RWPE2 (cell line): ENCODE measurements around the gene SEPTIN5.

Source experiments
- ATAC-seq: fragments of 200-7000 bp; cut with Tn5 transposase; 3 replicates; pipeline ENCODE4 v1.9.1; 2021; ENCODE audit warnings: low read depth
- DNase-seq: peaks from one replicate; pipeline ENCODE4 v3.0.0-alpha.2; 2020; ENCODE audit warnings: low spot score
- H3K27ac ChIP-seq: fragments of 450-650 bp; 2 replicates; pipeline ENCODE4 v1.5.1; 2017; ENCODE audit warnings: mild to moderate bottlenecking; ENCODE audit not compliant: poor library complexity, severe bottlenecking
- H3K27me3 ChIP-seq: fragments of 250-450 bp; sonication (Bioruptor Pico); 2 replicates; pipeline ENCODE4 v1.5.1; 2021; ENCODE audit warnings: mild to moderate bottlenecking, moderate library complexity; ENCODE audit not compliant: insufficient read depth, poor library complexity, severe bottlenecking
- H3K36me3 ChIP-seq: fragments of 250-450 bp; sonication (Bioruptor Pico); 2 replicates; pipeline ENCODE4 v1.5.1; 2020; ENCODE audit warnings: low read depth, mild to moderate bottlenecking, moderate library complexity
- H3K4me1 ChIP-seq: fragments of 250-450 bp; sonication (Bioruptor Pico); 2 replicates; pipeline ENCODE4 v1.5.1; 2021; ENCODE audit warnings: mild to moderate bottlenecking, moderate library complexity; ENCODE audit not compliant: insufficient read depth, poor library complexity, severe bottlenecking
- H3K4me3 ChIP-seq: fragments of 250-450 bp; sonication (Bioruptor Pico); 2 replicates; pipeline ENCODE4 v1.5.1; 2021; ENCODE audit warnings: mild to moderate bottlenecking, moderate library complexity; ENCODE audit not compliant: severe bottlenecking
- H3K9me3 ChIP-seq: fragments of 250-450 bp; sonication (Bioruptor Pico); 2 replicates; pipeline ENCODE4 v1.5.1; 2021; ENCODE audit warnings: mild to moderate bottlenecking, moderate library complexity; ENCODE audit not compliant: severe bottlenecking
- TF ChIP-seq, protein P1 (sequence below): fragments of 450-650 bp; IDR thresholded peaks from one replicate; pipeline ENCODE4 v1.5.1; 2017; ENCODE audit warnings: mild to moderate bottlenecking, moderate library complexity; ENCODE audit not compliant: poor library complexity, severe bottlenecking

SEPTIN5 gene

DNA sequence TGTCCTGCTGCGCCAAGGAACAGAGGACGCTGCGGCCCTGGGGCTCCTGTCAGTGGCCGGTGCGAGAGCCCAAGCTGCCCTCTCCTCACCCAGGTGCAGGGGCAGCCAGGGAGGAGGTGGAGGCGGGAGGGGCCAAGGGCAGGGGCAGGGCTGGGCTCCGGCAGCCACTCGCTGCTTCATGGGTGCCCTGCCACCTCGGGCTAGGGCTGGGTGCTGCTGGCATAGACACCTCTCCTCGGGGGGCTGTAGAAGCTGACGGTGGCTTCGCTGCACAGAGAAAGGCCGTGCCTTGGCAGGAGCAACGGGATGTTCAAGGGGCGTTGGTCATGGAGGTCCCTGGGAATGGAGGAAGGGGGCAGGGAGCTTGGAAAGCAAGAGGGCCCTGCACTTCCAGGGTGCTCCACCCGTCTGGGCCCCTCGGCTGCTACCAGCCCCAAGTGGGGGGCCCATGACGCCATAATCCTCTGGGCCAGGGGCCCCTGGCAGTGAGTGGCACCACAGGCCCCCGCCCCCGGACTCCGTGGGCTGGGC lies 44.7 kb downstream of the SEPTIN5 start:
- Histone ChIP-seq H3K27me3 (peaks cover 35% of the 10 kb centered on the region), H3K4me3 (no peak overlapping the region), H3K4me1 (no peaks in the 10 kb centered on the region), H3K36me3 (no peaks in the 10 kb centered on the region), H3K9me3 (no peaks in the 10 kb centered on the region), H3K27ac (no peak overlapping the region)
- no peak for ATAC-seq
- TF ChIP-seq, protein P1, sequence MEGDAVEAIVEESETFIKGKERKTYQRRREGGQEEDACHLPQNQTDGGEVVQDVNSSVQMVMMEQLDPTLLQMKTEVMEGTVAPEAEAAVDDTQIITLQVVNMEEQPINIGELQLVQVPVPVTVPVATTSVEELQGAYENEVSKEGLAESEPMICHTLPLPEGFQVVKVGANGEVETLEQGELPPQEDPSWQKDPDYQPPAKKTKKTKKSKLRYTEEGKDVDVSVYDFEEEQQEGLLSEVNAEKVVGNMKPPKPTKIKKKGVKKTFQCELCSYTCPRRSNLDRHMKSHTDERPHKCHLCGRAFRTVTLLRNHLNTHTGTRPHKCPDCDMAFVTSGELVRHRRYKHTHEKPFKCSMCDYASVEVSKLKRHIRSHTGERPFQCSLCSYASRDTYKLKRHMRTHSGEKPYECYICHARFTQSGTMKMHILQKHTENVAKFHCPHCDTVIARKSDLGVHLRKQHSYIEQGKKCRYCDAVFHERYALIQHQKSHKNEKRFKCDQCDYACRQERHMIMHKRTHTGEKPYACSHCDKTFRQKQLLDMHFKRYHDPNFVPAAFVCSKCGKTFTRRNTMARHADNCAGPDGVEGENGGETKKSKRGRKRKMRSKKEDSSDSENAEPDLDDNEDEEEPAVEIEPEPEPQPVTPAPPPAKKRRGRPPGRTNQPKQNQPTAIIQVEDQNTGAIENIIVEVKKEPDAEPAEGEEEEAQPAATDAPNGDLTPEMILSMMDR = no peak
- no peak for DNase-seq

DNA sequence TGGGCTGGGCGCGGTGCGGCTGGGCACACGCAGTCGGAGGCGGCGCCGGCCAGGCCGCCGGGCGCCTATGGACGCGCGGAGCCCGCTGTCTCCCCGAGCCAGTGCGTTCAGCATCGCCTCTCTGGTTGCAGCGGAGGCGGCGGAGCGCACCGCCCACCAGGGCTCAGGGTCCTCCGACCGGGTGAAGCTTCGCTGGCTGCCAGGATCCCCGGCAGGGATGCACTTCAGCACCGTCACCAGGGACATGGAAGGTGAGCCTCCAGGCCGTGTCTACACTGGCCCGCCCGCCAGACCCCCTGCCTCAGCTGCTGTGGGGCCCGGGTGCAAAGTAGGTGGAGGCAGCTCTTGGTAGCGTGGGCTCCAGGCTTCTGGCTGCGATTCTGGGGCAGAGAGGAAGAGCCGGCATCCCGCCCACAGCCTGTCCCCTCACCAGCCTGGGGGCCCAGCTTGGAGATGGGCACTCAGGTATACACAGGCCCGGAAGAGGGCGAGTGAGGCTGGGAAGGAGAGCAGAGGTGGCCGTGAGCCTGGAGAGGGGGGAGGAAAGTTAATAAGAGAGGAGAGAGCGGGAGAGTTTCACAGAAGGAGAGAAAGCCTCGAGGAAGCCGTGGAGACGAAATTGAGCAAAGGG lies 45.2 kb downstream of the SEPTIN5 start:
- H3K27ac ChIP-seq = no peak overlapping the region
- ATAC-seq (no peak), DNase-seq (no peak)
- TF ChIP-seq, protein P1 = no peak
- H3K27me3 ChIP-seq = peaks cover 35% of the 10 kb centered on the region
- H3K4me3 ChIP-seq = no peak overlapping the region
- no peaks in the 10 kb centered on the region for H3K9me3 ChIP-seq
- H3K4me1 ChIP-seq = no peaks in the 10 kb centered on the region
- no peaks in the 10 kb centered on the region for H3K36me3 ChIP-seq

DNA sequence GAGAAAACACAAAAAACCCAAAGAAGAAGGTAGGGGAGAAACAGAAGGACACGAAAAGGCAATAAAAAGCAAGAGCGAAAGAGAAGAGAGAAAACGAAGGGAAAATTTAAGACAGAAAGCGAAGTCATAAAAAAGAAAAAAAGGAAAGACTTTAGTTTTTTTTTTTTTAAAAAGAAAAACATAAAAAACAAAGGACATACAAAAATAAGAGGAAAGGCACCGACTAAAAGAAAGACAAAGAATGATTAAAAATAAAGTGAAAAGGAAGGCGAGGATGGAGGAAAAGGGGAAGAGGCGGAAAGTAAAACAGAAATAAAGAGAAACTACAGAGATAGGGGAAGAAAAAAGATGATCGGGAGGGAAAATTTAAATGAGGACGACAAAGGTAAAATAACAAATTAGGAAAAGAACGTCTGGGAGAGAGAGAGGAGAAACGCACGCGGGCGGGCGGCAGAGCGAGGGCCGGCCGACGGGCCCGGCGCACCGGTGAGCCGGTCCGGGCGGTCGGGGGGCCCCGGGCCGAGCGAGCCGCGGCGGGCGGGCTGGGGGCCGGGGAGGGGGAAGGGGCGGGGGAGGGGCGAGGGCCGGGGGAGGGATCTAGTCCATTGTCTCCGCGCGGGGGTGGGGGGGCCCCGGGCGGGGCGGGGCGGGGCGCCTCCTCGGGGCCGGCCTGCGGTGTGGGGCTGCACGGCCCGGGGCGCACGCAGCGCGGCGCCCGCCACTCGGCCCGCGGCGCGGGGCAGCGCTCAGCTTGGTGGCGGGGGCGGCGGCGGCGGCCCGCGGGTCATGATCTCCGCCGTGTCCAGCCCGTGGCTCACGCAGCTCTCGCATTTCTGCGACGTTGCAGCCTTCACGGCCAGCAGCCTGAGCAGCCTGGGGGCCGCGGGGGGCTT lies 46.0 kb downstream of the SEPTIN5 start, which contains the start of gene TBX1:
TBX1 (plus strand) TSS at position 721 of the 893 bp plus-strand sequence; CDS start at position 787, 66 bp downstream.
- DNase-seq = no peak
- Histone ChIP-seq H3K9me3 (no peaks in the 10 kb centered on the region), H3K4me1 (no peaks in the 10 kb centered on the region), H3K36me3 (no peaks in the 10 kb centered on the region), H3K4me3 (peak within 1 kb of the TSS; percentile 20), H3K27ac (no peak within 1 kb of the TSS), H3K27me3 (peaks cover 28% of the 10 kb centered on the region)
- no peak for ATAC-seq
- TF ChIP-seq, protein P1 = no peak

DNA sequence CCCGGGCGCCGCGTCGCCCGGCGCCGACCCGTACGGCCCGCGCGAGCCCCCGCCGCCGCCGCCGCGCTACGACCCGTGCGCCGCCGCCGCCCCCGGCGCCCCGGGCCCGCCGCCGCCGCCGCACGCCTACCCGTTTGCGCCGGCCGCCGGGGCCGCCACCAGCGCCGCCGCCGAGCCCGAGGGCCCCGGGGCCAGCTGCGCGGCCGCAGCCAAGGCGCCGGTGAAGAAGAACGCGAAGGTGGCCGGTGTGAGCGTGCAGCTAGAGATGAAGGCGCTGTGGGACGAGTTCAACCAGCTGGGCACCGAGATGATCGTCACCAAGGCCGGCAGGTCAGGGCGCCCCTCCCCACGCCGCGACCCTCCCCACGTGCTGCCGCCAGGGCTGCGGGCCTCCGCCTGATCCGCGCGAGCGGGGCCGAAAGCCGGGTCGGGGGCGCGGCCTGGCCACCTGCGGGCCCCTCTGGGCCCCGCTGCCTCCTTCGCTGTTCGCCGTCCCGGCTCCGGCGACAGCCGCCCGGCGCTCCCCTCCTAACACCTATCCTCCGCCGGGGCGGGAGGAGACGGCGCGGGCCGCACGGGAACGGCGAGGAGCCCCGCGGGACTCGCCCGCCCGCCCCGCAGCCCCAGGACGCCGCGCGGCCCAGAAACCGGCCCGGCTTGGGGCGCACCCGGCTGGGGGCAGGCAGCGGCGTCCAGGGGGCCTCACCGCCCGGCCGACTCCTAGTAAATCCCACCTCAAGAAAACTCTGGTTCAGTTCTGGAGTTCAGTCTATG lies 46.8 kb downstream of the SEPTIN5 start:
- no peak for DNase-seq
- peak overlapping the region; percentile 20 for H3K4me3 ChIP-seq
- H3K27ac ChIP-seq = no peak overlapping the region

More for the DNA sequence above, 46.8 kb downstream of the SEPTIN5 start:
- ATAC-seq = no peak
- TF ChIP-seq, protein P1 = no peak
- no peaks in the 10 kb centered on the region for H3K9me3 ChIP-seq
- H3K36me3 ChIP-seq = no peaks in the 10 kb centered on the region
- H3K27me3 ChIP-seq = peaks cover 24% of the 10 kb centered on the region
- no peaks in the 10 kb centered on the region for H3K4me1 ChIP-seq
